Common myeloid progenitor, CD34-positive (primary cell): Measurements from ENCODE around the gene CUZD1.

Source experiments
- CTCF ChIA-PET: fragments of 350-600 bp; sonication (Branson Sonifier 250); formaldehyde crosslinking; loops from one replicate; lab custom pipeline; 2021; ENCODE audit warnings: antibody characterized with exemption; lab: Charles Lee
- POLR2A ChIA-PET: fragments of 350-600 bp; sonication (Branson Sonifier 250); formaldehyde crosslinking; loops from one replicate; lab custom pipeline; 2021; ENCODE audit warnings: antibody characterized with exemption; lab: Charles Lee
- DNase-seq, 3 donors: peaks; one replicate each; pipeline versions ENCODE4 v3.0.0 to v3.0.0-alpha.2; 2013
- H3K27ac ChIP-seq, 2 experiments: 1 replicate in 1 of 2; 2 replicates in 1 of 2; pipeline ENCODE4 v1.7.0; 2013; ENCODE audit warnings: inconsistent platforms in 2 of 2, low read length in 2 of 2, mild to moderate bottlenecking in 2 of 2, low read depth in 1 of 2, moderate library complexity in 1 of 2; ENCODE audit not compliant: severe bottlenecking in 2 of 2, insufficient read depth in 1 of 2, poor library complexity in 1 of 2
- H3K27me3 ChIP-seq, 5 experiments: replicated peaks in 2 of 5; 1 replicate in 3 of 5; 2 replicates in 2 of 5; pipeline versions ENCODE4 v1.6.1 to v1.7.0; 2013; ENCODE audit warnings: low read length in 4 of 5, mild to moderate bottlenecking in 2 of 5, moderate library complexity in 2 of 5, inconsistent platforms in 1 of 5; ENCODE audit not compliant: insufficient read depth in 5 of 5, control insufficient read depth in 4 of 5
- H3K36me3 ChIP-seq, 4 experiments: 1 replicate in 2 of 4; 2 replicates in 2 of 4; pipeline versions ENCODE4 v1.6.1 to v1.7.0; 2013; ENCODE audit warnings: low read length in 3 of 4, control low read depth in 1 of 4, mild to moderate bottlenecking in 1 of 4; ENCODE audit not compliant: control insufficient read depth in 4 of 4, insufficient read depth in 4 of 4
- H3K4me1 ChIP-seq, 4 experiments: 1 replicate in 3 of 4; 2 replicates in 1 of 4; pipeline versions ENCODE4 v1.6.1 to v1.7.1; 2013; ENCODE audit warnings: low read length in 3 of 4, mild to moderate bottlenecking in 3 of 4, control low read depth in 1 of 4, inconsistent platforms in 1 of 4, moderate library complexity in 1 of 4; ENCODE audit not compliant: control insufficient read depth in 4 of 4, insufficient read depth in 4 of 4; ENCODE audit errors: control extremely low read depth in 1 of 4
- H3K4me3 ChIP-seq, 7 experiments: 1 replicate in 4 of 7; 2 replicates in 3 of 7; pipeline versions ENCODE4 v1.5.1 to v1.7.0; 2013; ENCODE audit warnings: mild to moderate bottlenecking in 7 of 7, low read length in 6 of 7, moderate library complexity in 6 of 7, inconsistent platforms in 2 of 7, low read depth in 2 of 7, control low read depth in 1 of 7; ENCODE audit not compliant: insufficient read depth in 4 of 7, control insufficient read depth in 1 of 7; ENCODE audit errors: extremely low read depth in 1 of 7
- H3K9me3 ChIP-seq, 5 experiments: 1 replicate in 4 of 5; 2 replicates in 1 of 5; pipeline versions ENCODE4 v1.6.1 to v1.7.1; 2013; ENCODE audit warnings: low read length in 4 of 5, mild to moderate bottlenecking in 2 of 5, inconsistent platforms in 1 of 5, low read depth in 1 of 5, moderate library complexity in 1 of 5; ENCODE audit not compliant: control insufficient read depth in 4 of 5, insufficient read depth in 2 of 5; ENCODE audit errors: control extremely low read depth in 1 of 5
- WGBS: methylation state at CpG from one replicate; pipeline ENCODE4 v1.1.5; 2013; ENCODE audit not compliant: insufficient coverage; 5-methylcytosine and 5-hydroxymethylcytosine counted together

Gene CUZD1

GRCh38 chr10:122830273-122830964 is 15.2 kb downstream of the CUZD1 start:
- Histone ChIP-seq H3K36me3 (peaks cover 0 to 18% (median 4%) of the 10 kb centered on the region in 4 experiments), H3K9me3 (peaks cover 0 to 2% (median 0%) of the 10 kb centered on the region in 5 experiments), H3K27ac (no peak overlapping the region), H3K4me3 (no peak overlapping the region), H3K4me1 (no peaks in the 10 kb centered on the region), H3K27me3 (peaks cover 0 to 7% (median 4%) of the 10 kb centered on the region in 5 experiments)
- DNase-seq, result no peak
- 89% methylated on average over 4 of the region's 7 CpGs for WGBS
- CTCF ChIA-PET, result no interaction called here
- POLR2A ChIA-PET, result no interaction called here

- Histone ChIP-seq H3K4me1 (no peaks in the 10 kb centered on the region), H3K27ac (no peak overlapping the region), H3K36me3 (peaks cover 0 to 13% (median 4%) of the 10 kb centered on the region in 4 experiments), H3K4me3 (no peak overlapping the region), H3K27me3 (peaks cover 0 to 7% (median 4%) of the 10 kb centered on the region in 5 experiments), H3K9me3 (peaks cover 0 to 2% (median 0%) of the 10 kb centered on the region in 5 experiments)
- WGBS, result 85% methylated on average over 7 of the region's 8 CpGs
- POLR2A ChIA-PET, result no interaction called here
- CTCF ChIA-PET, result no interaction called here
- DNase-seq, result no peak
Observed at GRCh38 chr10:122829454-122829853, 16.2 kb downstream of the CUZD1 start.

DNA sequence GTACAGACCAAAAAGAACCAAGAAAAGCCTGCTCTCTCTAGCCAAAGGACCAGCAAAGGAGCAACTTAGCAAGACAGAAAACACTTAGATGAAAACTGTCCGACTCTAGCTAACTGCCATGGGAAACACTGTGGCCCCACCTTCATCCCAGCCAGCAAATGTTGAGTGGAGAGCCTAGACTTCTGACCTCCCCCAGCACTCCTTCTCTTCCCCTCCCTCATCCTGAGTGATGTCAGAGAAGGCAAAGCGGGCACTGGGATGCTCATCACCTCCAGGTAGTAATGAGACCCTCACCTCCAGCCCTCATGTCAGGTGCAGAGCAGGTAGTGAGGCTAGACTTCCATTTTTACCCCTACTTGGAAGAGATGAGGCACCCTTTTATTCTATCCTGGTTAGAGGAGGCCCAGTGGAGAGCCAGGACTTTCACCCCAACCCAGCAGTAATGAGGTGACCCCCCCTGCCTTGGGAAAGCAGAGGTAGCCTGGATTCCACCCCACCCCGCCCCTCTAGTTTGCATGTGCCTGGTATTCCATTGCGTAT is 16.9 kb downstream of the CUZD1 start:
- Histone ChIP-seq H3K27ac (no peak overlapping the region), H3K4me3 (no peak overlapping the region), H3K4me1 (no peaks in the 10 kb centered on the region), H3K27me3 (peaks cover 0 to 10% (median 4%) of the 10 kb centered on the region in 5 experiments), H3K36me3 (peaks cover 0 to 9% (median 4%) of the 10 kb centered on the region in 4 experiments), H3K9me3 (peaks cover 0 to 2% (median 0%) of the 10 kb centered on the region in 5 experiments)
- CTCF ChIA-PET, result interaction anchor here (1.2 kb wide), 1 partner anchor 18 kb away, joined by 3 read pairs; no protein-coding TSS in a partner anchor
- 91% methylated on average over 4 of the region's 4 CpGs for WGBS
- POLR2A ChIA-PET, result no interaction called here
- no peak for DNase-seq

DNA sequence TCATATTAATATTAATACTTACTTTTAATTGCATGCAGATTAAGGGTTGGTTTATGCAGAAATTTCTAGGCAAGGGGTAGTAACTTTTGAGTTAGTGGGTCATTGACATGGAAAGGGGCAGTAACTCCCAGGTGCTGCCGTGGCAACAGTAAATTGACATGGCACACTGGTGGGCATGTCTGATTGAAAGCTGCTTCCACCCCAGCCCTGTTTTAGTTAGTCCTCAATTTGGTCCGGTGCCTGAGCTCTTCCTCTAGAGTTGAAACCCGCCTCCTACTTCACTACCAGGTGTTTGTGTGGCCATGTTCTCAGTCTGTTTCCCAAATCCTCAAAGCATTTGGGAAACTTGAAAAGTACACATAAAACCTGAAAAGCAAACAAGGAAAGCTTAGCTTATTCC is 18.4 kb downstream of the CUZD1 start:
- peaks cover 0 to 11% (median 10%) of the 10 kb centered on the region in 5 experiments for H3K27me3 ChIP-seq
- ChIA-PET CTCF (no interaction called here), POLR2A (no interaction called here)
- peaks cover 0 to 5% (median 0%) of the 10 kb centered on the region in 5 experiments for H3K9me3 ChIP-seq
- peaks cover 0 to 4% (median 2%) of the 10 kb centered on the region in 4 experiments for H3K36me3 ChIP-seq
- no peaks in the 10 kb centered on the region for H3K4me1 ChIP-seq
- no peak overlapping the region for H3K27ac ChIP-seq
- no peak overlapping the region for H3K4me3 ChIP-seq
- DNase-seq, result no peak
- WGBS, result 100% methylated on average over 3 of the region's 3 CpGs

- whole genome bisulfite sequencing, result 86% methylated on average over 10 of the region's 11 CpGs
- no peak overlapping the region for H3K27ac ChIP-seq
Observed at GRCh38 chr10:122822973-122823690, 22.5 kb downstream of the CUZD1 start.

GRCh38 chr10:122821808-122822207 is 23.8 kb downstream of the CUZD1 start:
- peaks cover 0 to 14% (median 0%) of the 10 kb centered on the region in 5 experiments for H3K9me3 ChIP-seq
- peaks cover 7 to 57% (median 26%) of the 10 kb centered on the region in 5 experiments for H3K27me3 ChIP-seq
- no peak overlapping the region for H3K27ac ChIP-seq
- POLR2A ChIA-PET, result no interaction called here
- DNase-seq, result no peak
- H3K4me3 ChIP-seq, result no peak overlapping the region
- CTCF ChIA-PET, result no interaction called here
- H3K36me3 ChIP-seq, result no peaks in the 10 kb centered on the region
- WGBS, result 79% methylated on average over 3 of the region's 3 CpGs
- H3K4me1 ChIP-seq, result no peaks in the 10 kb centered on the region

More at GRCh38 chr10:122822973-122823690, 22.5 kb downstream of the CUZD1 start:
- POLR2A ChIA-PET, result no interaction called here
- Histone ChIP-seq H3K4me1 (no peaks in the 10 kb centered on the region), H3K27me3 (peaks cover 4 to 45% (median 21%) of the 10 kb centered on the region in 5 experiments), H3K4me3 (no peak overlapping the region), H3K36me3 (no peaks in the 10 kb centered on the region), H3K9me3 (peaks cover 0 to 16% (median 0%) of the 10 kb centered on the region in 5 experiments)
- CTCF ChIA-PET, result no interaction called here
- DNase-seq, result no peak
